Measurements from ENCODE around the gene TUG1. TPM values are rescaled to one million over a fixed set of nuclear protein-coding genes. Genes with fewer than 3 reads are reported as not detected.

TUG1 gene
- total and polyA plus RNA-seq, 2 donors (not counting 3 experiments of a cell fraction or from before 2014, with no cell fraction given), result 77.1 to 85.9 TPM

GRCh38 chr22:30926706-30927105 lies 42.4 kb upstream of the TUG1 start:
- CTCF ChIA-PET, result no interaction called here
- Histone ChIP-seq H4K20me1 (replicated peaks; ENCODE audit: control insufficient read depth, extremely low read depth, insufficient read depth, low read length) (no peaks in the 10 kb centered on the region), H3K4me2 (ENCODE audit: insufficient read depth, low read length) (no peak overlapping the region), H3K9me3 (replicated peaks; ENCODE audit: control insufficient read depth, insufficient read depth, low read length) (no peaks in the 10 kb centered on the region), H3K4me1 (ENCODE audit: control insufficient read depth, extremely low read depth, insufficient read depth, low read length) (peaks cover 3% of the 10 kb centered on the region), H3K27ac (ENCODE audit: insufficient read depth, low read depth, low read length) (no peak overlapping the region), H3K4me3 (replicated peaks in 1 of 3; ENCODE audit: insufficient read depth in 1 of 3, low read depth in 1 of 3, low read length in 3 of 3) (no peak overlapping the region), H2AFZ (ENCODE audit: low read depth, low read length) (no peak overlapping the region), H3K27me3 (ENCODE audit: control insufficient read depth in 2 of 2, insufficient read depth in 2 of 2, low read length in 2 of 2) (no peaks in the 10 kb centered on the region), H3K9ac (replicated peaks; ENCODE audit: extremely low read depth, insufficient read depth, low read length) (no peak overlapping the region), H3K9me1 (replicated peaks; ENCODE audit: control insufficient read depth, extremely low read depth, insufficient read depth, low read length) (no peaks in the 10 kb centered on the region), H3K79me2 (ENCODE audit: control insufficient read depth, insufficient read depth, low read length) (no peaks in the 10 kb centered on the region), H3K36me3 (ENCODE audit: control insufficient read depth in 2 of 2, extremely low read depth in 1 of 2, insufficient read depth in 2 of 2, low read length in 2 of 2) (peaks cover 9 to 40% of the 10 kb centered on the region in 2 experiments)
- intact Hi-C loops (cut with micrococcal nuclease) (no loop called here), dilution Hi-C loops (cut with MboI; ENCODE audit: extremely low pct_ligation_motif_present, low sequenced_read_pairs) (no loop called here)
- POLR2A ChIA-PET, result no interaction called here
- FAIRE-seq, result no peak
- BruUV-seq (replicated peaks), result no TSS peak
- DNase-seq (ENCODE audit: low read depth, low spot score), result no peak
- no peak for TF ChIP-seq GATA2 (IDR thresholded peaks at IDR 0.05; ENCODE audit: insufficient read depth, insufficient read length, low read depth, low read length)
- no peak for TF ChIP-seq POLR2AphosphoS5 (IDR thresholded peaks at IDR 0.05; ENCODE audit: insufficient read depth, low read depth, low read length)
- TF ChIP-seq CTCF (IDR thresholded peaks at IDR 0.05; ENCODE audit: extremely low read depth in 1 of 2, insufficient read depth in 1 of 2, low read depth in 1 of 2, low read length in 2 of 2), result no peak
- no peak for TF ChIP-seq MAX (IDR thresholded peaks at IDR 0.05; ENCODE audit: insufficient read depth, insufficient read length)
- no peak for TF ChIP-seq MYC (IDR thresholded peaks at IDR 0.05; ENCODE audit: low read depth, low read length)

- H3K9me1 ChIP-seq (replicated peaks; ENCODE audit: control insufficient read depth, extremely low read depth, insufficient read depth, low read length), result no peaks in the 10 kb centered on the region
- no TSS peak for BruUV-seq (replicated peaks)
- dilution Hi-C loops (cut with MboI; ENCODE audit: extremely low pct_ligation_motif_present, low sequenced_read_pairs) (no loop called here), intact Hi-C loops (cut with micrococcal nuclease) (no loop called here)
- H3K9ac ChIP-seq (replicated peaks; ENCODE audit: extremely low read depth, insufficient read depth, low read length), result no peak overlapping the region
- CTCF ChIA-PET, result no interaction called here
- FAIRE-seq (no peak), DNase-seq (ENCODE audit: low read depth, low spot score) (no peak)
- no peaks in the 10 kb centered on the region for H4K20me1 ChIP-seq (replicated peaks; ENCODE audit: control insufficient read depth, extremely low read depth, insufficient read depth, low read length)
- no peak overlapping the region for H3K4me3 ChIP-seq (replicated peaks in 1 of 3; ENCODE audit: insufficient read depth in 1 of 3, low read depth in 1 of 3, low read length in 3 of 3)
- no peaks in the 10 kb centered on the region for H3K4me1 ChIP-seq (ENCODE audit: control insufficient read depth, extremely low read depth, insufficient read depth, low read length)
- no peaks in the 10 kb centered on the region for H3K79me2 ChIP-seq (ENCODE audit: control insufficient read depth, insufficient read depth, low read length)
- H3K27ac ChIP-seq (ENCODE audit: insufficient read depth, low read depth, low read length), result no peak overlapping the region
- H3K27me3 ChIP-seq (ENCODE audit: control insufficient read depth in 2 of 2, insufficient read depth in 2 of 2, low read length in 2 of 2), result no peaks in the 10 kb centered on the region
- TF ChIP-seq POLR2A (IDR thresholded peaks at IDR 0.05; ENCODE audit: low read depth, low read length), result no peak
- TF ChIP-seq POLR2AphosphoS5 (IDR thresholded peaks at IDR 0.05; ENCODE audit: insufficient read depth, low read depth, low read length), result no peak
- TF ChIP-seq EZH2 (IDR thresholded peaks at IDR 0.05; ENCODE audit: borderline replicate concordance, low read depth, low read length, severe bottlenecking), result no peak
- no peak for TF ChIP-seq MAX (IDR thresholded peaks at IDR 0.05; ENCODE audit: insufficient read depth, insufficient read length)
- TF ChIP-seq GATA2 (IDR thresholded peaks at IDR 0.05; ENCODE audit: insufficient read depth, insufficient read length, low read depth, low read length), result no peak
- TF ChIP-seq JUN (IDR thresholded peaks at IDR 0.05; ENCODE audit: borderline replicate concordance, insufficient read depth, insufficient read length, low read depth), result no peak
- TF ChIP-seq FOS (IDR thresholded peaks at IDR 0.05; ENCODE audit: borderline replicate concordance, insufficient read depth, low read length), result no peak
- no peak for TF ChIP-seq CTCF (IDR thresholded peaks at IDR 0.05; ENCODE audit: extremely low read depth in 1 of 2, insufficient read depth in 1 of 2, low read depth in 1 of 2, low read length in 2 of 2)
- no peak for TF ChIP-seq MYC (IDR thresholded peaks at IDR 0.05; ENCODE audit: low read depth, low read length)
- H3K4me2 ChIP-seq (ENCODE audit: insufficient read depth, low read length), result no peak overlapping the region
- H2AFZ ChIP-seq (ENCODE audit: low read depth, low read length), result no peak overlapping the region
- H3K36me3 ChIP-seq (ENCODE audit: control insufficient read depth in 2 of 2, extremely low read depth in 1 of 2, insufficient read depth in 2 of 2, low read length in 2 of 2), result peaks cover 20 to 51% of the 10 kb centered on the region in 2 experiments
- H3K9me3 ChIP-seq (replicated peaks; ENCODE audit: control insufficient read depth, insufficient read depth, low read length), result no peaks in the 10 kb centered on the region
- POLR2A ChIA-PET, result no interaction called here
Observed at GRCh38 chr22:30927806-30928205, 41.3 kb upstream of the TUG1 start.
